IMR-90 (cell line): ENCODE measurements around the gene TAC4. TPM values are rescaled to one million over a fixed set of nuclear protein-coding genes. Genes with fewer than 3 reads are reported as not detected.

Experiments used
- ATAC-seq: fragments of 200-7000 bp; cut with Tn5 transposase; 2 replicates; pipeline ENCODE4 v1.9.1; 2020; ENCODE audit warnings: low read depth, mild to moderate bottlenecking, moderate library complexity
- BruUV-seq: library from RNA; stranded (reverse); fragments of 400-500 nt; replicated peaks from 2 replicates; lab custom pipeline; 2021; lab: Mats Ljungman, UMichigan
- CTCF ChIA-PET: fragments of 300-600 bp; formaldehyde crosslinking; extraction: SDS; loops from one replicate; lab custom pipeline; 2021; ENCODE audit warnings: antibody characterized with exemption; lab: Yijun Ruan, JAX
- POLR2A ChIA-PET: fragments of 300-600 bp; sonication (Branson Sonifier 250); formaldehyde crosslinking; loops from one replicate; lab custom pipeline; 2022; ENCODE audit warnings: antibody characterized with exemption; ENCODE audit not compliant: unreplicated experiment; lab: Charles Lee
- DNase-seq: peaks from one replicate; pipeline ENCODE4 v3.0.0; 2013
- H2AFZ ChIP-seq: replicated peaks from 2 replicates; pipeline ENCODE3; 2013; ENCODE audit warnings: low read length, mild to moderate bottlenecking; ENCODE audit not compliant: poor library complexity
- H2AK5ac ChIP-seq: 2 replicates; pipeline ENCODE4 v1.6.1; 2013; ENCODE audit warnings: low read depth, low read length, inconsistent platforms
- H2AK9ac ChIP-seq: replicated peaks from 2 replicates; pipeline ENCODE3; 2013; ENCODE audit warnings: mild to moderate bottlenecking, low read depth, low read length, moderate library complexity; ENCODE audit not compliant: poor library complexity
- H2BK120ac ChIP-seq: 2 replicates; pipeline ENCODE4 v1.6.1; 2013; ENCODE audit warnings: low read depth, low read length, inconsistent platforms
- H2BK15ac ChIP-seq: 3 replicates; pipeline ENCODE4 v1.6.1; 2013; ENCODE audit warnings: low read depth, low read length, inconsistent platforms
- H2BK20ac ChIP-seq: 2 replicates; pipeline ENCODE4 v1.6.1; 2013; ENCODE audit warnings: low read depth, mild to moderate bottlenecking, inconsistent platforms, low read length, moderate library complexity
- H2BK5ac ChIP-seq: 2 replicates; pipeline ENCODE4 v1.6.1; 2013; ENCODE audit warnings: mild to moderate bottlenecking, low read depth, low read length, inconsistent platforms; ENCODE audit not compliant: poor library complexity, severe bottlenecking
- H3K14ac ChIP-seq: replicated peaks from 2 replicates; pipeline ENCODE4 v1.6.1; 2013; ENCODE audit warnings: low read depth, low read length, inconsistent platforms
- H3K18ac ChIP-seq: 2 replicates; pipeline ENCODE4 v1.6.1; 2013; ENCODE audit warnings: low read depth, low read length, control low read depth
- H3K23ac ChIP-seq: 2 replicates; pipeline ENCODE4 v1.6.1; 2013; ENCODE audit warnings: low read depth, low read length, inconsistent platforms
- H3K27ac ChIP-seq: 2 replicates; pipeline ENCODE4 v1.5.1; 2013; ENCODE audit warnings: mild to moderate bottlenecking, control low read depth, low read length; ENCODE audit not compliant: insufficient read depth
- H3K27me3 ChIP-seq: 2 replicates; pipeline ENCODE4 v1.6.1; 2013; ENCODE audit warnings: low read length; ENCODE audit not compliant: control insufficient read depth, insufficient read depth
- H3K36me3 ChIP-seq: 2 replicates; pipeline ENCODE4 v1.6.1; 2013; ENCODE audit warnings: low read length, mixed read lengths; ENCODE audit not compliant: control insufficient read depth, insufficient read depth
- H3K4ac ChIP-seq: 2 replicates; pipeline ENCODE4 v1.6.1; 2013; ENCODE audit warnings: low read depth, low read length, inconsistent platforms
- H3K4me1 ChIP-seq: 2 replicates; pipeline ENCODE4 v1.6.1; 2013; ENCODE audit warnings: low read length, mixed read lengths; ENCODE audit not compliant: control insufficient read depth, insufficient read depth
- H3K4me2 ChIP-seq: 2 replicates; pipeline ENCODE4 v1.6.1; 2013; ENCODE audit warnings: low read depth, mild to moderate bottlenecking, control low read depth, low read length, moderate library complexity
- H3K4me3 ChIP-seq: 2 replicates; pipeline ENCODE4 v1.5.1; 2013; ENCODE audit warnings: low read depth, mild to moderate bottlenecking, control low read depth, low read length, moderate library complexity; ENCODE audit not compliant: insufficient read depth
- H3K56ac ChIP-seq: 2 replicates; pipeline ENCODE4 v1.6.1; 2013; ENCODE audit warnings: low read length, inconsistent platforms; ENCODE audit not compliant: insufficient read depth; ENCODE audit errors: extremely low read depth
- H3K79me1 ChIP-seq, 2 experiments: 2 replicates each; pipeline ENCODE4 v1.6.1; 2013; ENCODE audit warnings: low read length in 2 of 2, inconsistent platforms in 1 of 2, low read depth in 1 of 2
- H3K9ac ChIP-seq: 2 replicates; pipeline ENCODE4 v1.6.1; 2013; ENCODE audit warnings: low read depth, low read length, control low read depth
- H3K9me1 ChIP-seq: 2 replicates; pipeline ENCODE4 v1.6.1; 2013; ENCODE audit warnings: low read length, inconsistent platforms; ENCODE audit not compliant: insufficient read depth
- H3K9me3 ChIP-seq: 2 replicates; pipeline ENCODE4 v1.6.1; 2013; ENCODE audit warnings: low read length; ENCODE audit not compliant: control insufficient read depth, insufficient read depth
- H4K20me1 ChIP-seq: 2 replicates; pipeline ENCODE4 v1.6.1; 2013; ENCODE audit warnings: low read length, inconsistent platforms; ENCODE audit not compliant: insufficient read depth
- H4K5ac ChIP-seq: 2 replicates; pipeline ENCODE4 v1.6.1; 2013; ENCODE audit warnings: mild to moderate bottlenecking, low read depth, low read length, control low read depth
- H4K8ac ChIP-seq, 2 experiments: 2 replicates each; pipeline ENCODE4 v1.6.1; 2013; ENCODE audit warnings: low read depth in 2 of 2, low read length in 2 of 2, control low read depth in 1 of 2, inconsistent platforms in 1 of 2
- H4K91ac ChIP-seq: 2 replicates; pipeline ENCODE4 v1.6.1; 2013; ENCODE audit warnings: low read depth, low read length, inconsistent platforms; ENCODE audit not compliant: insufficient read depth
- CTCF ChIP-seq: conservative IDR thresholded peaks from 2 replicates; pipeline ENCODE4 v1.5.1; 2012; ENCODE audit warnings: mild to moderate bottlenecking, low read depth, low read length, improper control_type of control experiment
- ELK1 ChIP-seq: fragments of 150-350 bp; IDR thresholded peaks from 2 replicates; pipeline ENCODE4 v1.6.1; 2016; ENCODE audit warnings: low read depth, mild to moderate bottlenecking, low read length, moderate library complexity, borderline replicate concordance
- FOS ChIP-seq: fragments of 150-350 bp; IDR thresholded peaks from 2 replicates; pipeline ENCODE4 v1.6.1; 2016; ENCODE audit warnings: low read depth, low read length
- MAFK ChIP-seq: IDR thresholded peaks from 2 replicates; pipeline ENCODE4 v1.6.1; 2012; ENCODE audit warnings: low read depth, low read length, improper control_type of control experiment
- MXI1 ChIP-seq: IDR thresholded peaks from 2 replicates; pipeline ENCODE4 v1.6.1; 2012; ENCODE audit warnings: low read depth, mild to moderate bottlenecking, low read length, moderate library complexity, borderline replicate concordance
- POLR2A ChIP-seq: IDR thresholded peaks from 2 replicates; pipeline ENCODE4 v1.6.1; 2012; ENCODE audit warnings: mild to moderate bottlenecking, low read depth, low read length
- RAD21 ChIP-seq: IDR thresholded peaks from 2 replicates; pipeline ENCODE4 v1.6.1; 2012; ENCODE audit warnings: low read length, improper control_type of control experiment
- RFX5 ChIP-seq: IDR thresholded peaks from 2 replicates; pipeline ENCODE4 v1.8.0; 2012; ENCODE audit warnings: low read depth, mild to moderate bottlenecking, low read length, moderate library complexity
- SMC3 ChIP-seq: fragments of 150-350 bp; IDR thresholded peaks from 2 replicates; pipeline ENCODE4 v1.6.1; 2016; ENCODE audit warnings: low read depth, mild to moderate bottlenecking, antibody characterized with exemption, low read length, moderate library complexity
- WGBS, 2 experiments: methylation state at CpG; one replicate each; pipeline versions ENCODE4 v1.1.5 to v1.1.7; 2013; ENCODE audit warnings: missing lambda C conversion rate in 2 of 2; ENCODE audit not compliant: insufficient read length in 1 of 2; ENCODE audit errors: extremely low coverage in 2 of 2; 5-methylcytosine and 5-hydroxymethylcytosine counted together
- dilution Hi-C: fragments of 300-500 bp; cut with HindIII; formaldehyde crosslinking; loops from one replicate; pipeline ENCODE4 v1.14.3; 2018; ENCODE audit warnings: low sequenced_read_pairs; ENCODE audit not compliant: unreplicated experiment
- in situ Hi-C: fragments of 300-500 bp; cut with MboI; formaldehyde crosslinking; loops from 3 replicates; pipeline ENCODE4 v1.14.3; 2019; ENCODE audit warnings: low sequenced_read_pairs, inconsistent platforms, mixed read lengths
- intact Hi-C: fragments of 100-400 bp; cut with micrococcal nuclease; formaldehyde crosslinking; loops from 2 replicates; pipeline ENCODE4 v1.10.0; 2022
- polyA plus RNA-seq, 3 experiments: library from polyadenylated mRNA; depleted of rRNA; stranded (reverse); fragments of >200 nt; gene quantifications; 2 replicates each; pipeline ENCODE4 v1.2.3, GENCODE V29; 2012; ENCODE audit warnings: low replicate concordance in 1 of 3
- total RNA-seq: library from RNA; depleted of rRNA; stranded (reverse); fragments of >200 nt; gene quantifications from 2 replicates; pipeline ENCODE4 v1.2.3, GENCODE V29; 2012

Gene TAC4
- total and polyA plus RNA-seq, 2 of the 4 experiments (the other 2 are of a cell fraction): not detected

- TF ChIP-seq FOS (no peak), POLR2A (no peak), SMC3 (no peak), CTCF (no peak), MXI1 (no peak), RAD21 (no peak), MAFK (no peak), RFX5 (no peak), ELK1 (no peak)
- no peak overlapping the region for H3K14ac ChIP-seq
- dilution Hi-C loops: no loop called here
- no peaks in the 10 kb centered on the region for H3K36me3 ChIP-seq
- ATAC-seq: no peak
- H3K56ac ChIP-seq: no peak overlapping the region
- in situ Hi-C loops: no loop called here
- H3K9me3 ChIP-seq: no peaks in the 10 kb centered on the region
- H3K4me2 ChIP-seq: no peak overlapping the region
- H2BK5ac ChIP-seq: no peak overlapping the region
- H3K18ac ChIP-seq: no peak overlapping the region
- H4K20me1 ChIP-seq: no peaks in the 10 kb centered on the region
- no peak overlapping the region for H4K91ac ChIP-seq
- DNase-seq: no peak
- ChIA-PET CTCF (no interaction called here), POLR2A (no interaction called here)
- no peak overlapping the region for H3K27ac ChIP-seq
- H3K9me1 ChIP-seq: no peaks in the 10 kb centered on the region
- no peak overlapping the region for H3K9ac ChIP-seq
- H2BK120ac ChIP-seq: no peak overlapping the region
- no peak overlapping the region for H3K4ac ChIP-seq
- H2AK9ac ChIP-seq: no peak overlapping the region
- no peaks in the 10 kb centered on the region for H3K79me1 ChIP-seq
- WGBS, 2 experiments: no CpG with 5 or more reads among the region's 10 CpGs
- H2BK15ac ChIP-seq: no peak overlapping the region
- H4K5ac ChIP-seq: no peak overlapping the region
- no peak overlapping the region for H3K4me3 ChIP-seq
- peaks cover 3% of the 10 kb centered on the region; the same call in 1 of the 2 replicates for H3K4me1 ChIP-seq
- H2AK5ac ChIP-seq: no peak overlapping the region
- no peak overlapping the region for H4K8ac ChIP-seq
- H2BK20ac ChIP-seq: no peak overlapping the region
- no peak overlapping the region for H2AFZ ChIP-seq
- no TSS peak for BruUV-seq
- H3K23ac ChIP-seq: no peak overlapping the region
- intact Hi-C loops: no loop called here
- H3K27me3 ChIP-seq: peaks cover 30% of the 10 kb centered on the region
These were observed 5.7 kb upstream of the TAC4 start for GRCh38 chr17:49853470-49854015.
